ENCODE data around the gene IGF1R.

IGF1R gene

GRCh38 chr15:98996169-98996568 is 347.8 kb downstream of the IGF1R start:
- Histone ChIP-seq H3K9ac (ENCODE audit: low read length) (no peak overlapping the region), H3K4me3 (ENCODE audit: insufficient read depth, low read length, poor library complexity, severe bottlenecking) (no peak overlapping the region), H3K27ac (ENCODE audit: low read depth, low read length) (no peak overlapping the region), H3K4me2 (ENCODE audit: low read depth, low read length, poor library complexity, severe bottlenecking) (no peak overlapping the region), H3K9me3 (ENCODE audit: insufficient read depth, low read length) (no peaks in the 10 kb centered on the region), H3F3A (ENCODE audit: insufficient read depth) (no peaks in the 10 kb centered on the region), H3K9me2 (replicated peaks; ENCODE audit: insufficient read depth, low read length) (no peaks in the 10 kb centered on the region), H4K20me1 (ENCODE audit: low read depth, low read length) (no peaks in the 10 kb centered on the region), H2AFZ (ENCODE audit: low read depth, low read length, severe bottlenecking) (no peak overlapping the region), H3K36me3 (ENCODE audit: low read length) (no peaks in the 10 kb centered on the region), H3K27me3 (ENCODE audit: low read length) (no peaks in the 10 kb centered on the region), H3K79me2 (ENCODE audit: insufficient read depth, low read length) (no peaks in the 10 kb centered on the region)
- TF ChIP-seq, protein P1, sequence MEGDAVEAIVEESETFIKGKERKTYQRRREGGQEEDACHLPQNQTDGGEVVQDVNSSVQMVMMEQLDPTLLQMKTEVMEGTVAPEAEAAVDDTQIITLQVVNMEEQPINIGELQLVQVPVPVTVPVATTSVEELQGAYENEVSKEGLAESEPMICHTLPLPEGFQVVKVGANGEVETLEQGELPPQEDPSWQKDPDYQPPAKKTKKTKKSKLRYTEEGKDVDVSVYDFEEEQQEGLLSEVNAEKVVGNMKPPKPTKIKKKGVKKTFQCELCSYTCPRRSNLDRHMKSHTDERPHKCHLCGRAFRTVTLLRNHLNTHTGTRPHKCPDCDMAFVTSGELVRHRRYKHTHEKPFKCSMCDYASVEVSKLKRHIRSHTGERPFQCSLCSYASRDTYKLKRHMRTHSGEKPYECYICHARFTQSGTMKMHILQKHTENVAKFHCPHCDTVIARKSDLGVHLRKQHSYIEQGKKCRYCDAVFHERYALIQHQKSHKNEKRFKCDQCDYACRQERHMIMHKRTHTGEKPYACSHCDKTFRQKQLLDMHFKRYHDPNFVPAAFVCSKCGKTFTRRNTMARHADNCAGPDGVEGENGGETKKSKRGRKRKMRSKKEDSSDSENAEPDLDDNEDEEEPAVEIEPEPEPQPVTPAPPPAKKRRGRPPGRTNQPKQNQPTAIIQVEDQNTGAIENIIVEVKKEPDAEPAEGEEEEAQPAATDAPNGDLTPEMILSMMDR (IDR thresholded peaks at IDR 0.05; ENCODE audit: insufficient read depth, low read length, poor library complexity, severe bottlenecking): no peak
- TF ChIP-seq EZH2phosphoT487 (conservative IDR thresholded peaks at IDR 0.05; ENCODE audit: low read length): no peak

GRCh38 chr15:98996624-98997023 is 348.3 kb downstream of the IGF1R start:
- no peak overlapping the region for H3K4me3 ChIP-seq (ENCODE audit: insufficient read depth, low read length, poor library complexity, severe bottlenecking)
- H3K4me2 ChIP-seq (ENCODE audit: low read depth, low read length, poor library complexity, severe bottlenecking): no peak overlapping the region
- no peaks in the 10 kb centered on the region for H3K79me2 ChIP-seq (ENCODE audit: insufficient read depth, low read length)
- no peaks in the 10 kb centered on the region for H4K20me1 ChIP-seq (ENCODE audit: low read depth, low read length)
- H3K9me3 ChIP-seq (ENCODE audit: insufficient read depth, low read length): no peaks in the 10 kb centered on the region
- H3K27me3 ChIP-seq (ENCODE audit: low read length): no peaks in the 10 kb centered on the region
- H3F3A ChIP-seq (ENCODE audit: insufficient read depth): no peaks in the 10 kb centered on the region
- H2AFZ ChIP-seq (ENCODE audit: low read depth, low read length, severe bottlenecking): no peak overlapping the region
- no peak overlapping the region for H3K27ac ChIP-seq (ENCODE audit: low read depth, low read length)
- TF ChIP-seq, protein P1 (IDR thresholded peaks at IDR 0.05; ENCODE audit: insufficient read depth, low read length, poor library complexity, severe bottlenecking): no peak
- TF ChIP-seq EZH2phosphoT487 (conservative IDR thresholded peaks at IDR 0.05; ENCODE audit: low read length): no peak
- no peaks in the 10 kb centered on the region for H3K36me3 ChIP-seq (ENCODE audit: low read length)
- no peak overlapping the region for H3K9ac ChIP-seq (ENCODE audit: low read length)
- no peaks in the 10 kb centered on the region for H3K9me2 ChIP-seq (replicated peaks; ENCODE audit: insufficient read depth, low read length)

DNA sequence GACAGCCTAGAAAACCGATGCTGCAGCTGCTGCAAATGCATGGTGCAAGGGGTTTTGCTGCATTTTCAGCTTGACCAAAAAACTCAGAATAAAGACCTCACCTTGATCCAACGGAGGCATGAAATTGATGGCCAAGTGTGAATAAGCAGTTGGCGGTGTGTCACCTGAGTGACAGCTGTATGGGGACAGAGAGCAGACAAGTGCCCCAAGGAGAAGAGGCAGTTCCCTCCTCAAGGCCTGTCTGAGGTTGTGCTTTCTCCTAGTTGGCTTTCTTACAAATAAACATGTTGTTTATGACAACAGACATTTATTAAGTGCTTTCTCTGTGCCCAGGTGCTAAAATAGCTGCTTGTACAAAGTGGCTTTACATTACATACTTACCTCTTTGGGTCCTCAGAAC is 349.0 kb downstream of the IGF1R start:
- H3K4me2 ChIP-seq (ENCODE audit: low read depth, low read length, poor library complexity, severe bottlenecking): no peak overlapping the region
- no peak overlapping the region for H3K4me3 ChIP-seq (ENCODE audit: insufficient read depth, low read length, poor library complexity, severe bottlenecking)
- H2AFZ ChIP-seq (ENCODE audit: low read depth, low read length, severe bottlenecking): no peak overlapping the region
- H3K9me2 ChIP-seq (replicated peaks; ENCODE audit: insufficient read depth, low read length): no peaks in the 10 kb centered on the region
- no peaks in the 10 kb centered on the region for H3K36me3 ChIP-seq (ENCODE audit: low read length)
- H3K27ac ChIP-seq (ENCODE audit: low read depth, low read length): no peak overlapping the region
- no peaks in the 10 kb centered on the region for H3K79me2 ChIP-seq (ENCODE audit: insufficient read depth, low read length)
- H4K20me1 ChIP-seq (ENCODE audit: low read depth, low read length): no peaks in the 10 kb centered on the region
- H3K9ac ChIP-seq (ENCODE audit: low read length): no peak overlapping the region
- no peak for TF ChIP-seq EZH2phosphoT487 (conservative IDR thresholded peaks at IDR 0.05; ENCODE audit: low read length)
- TF ChIP-seq, protein P1 (IDR thresholded peaks at IDR 0.05; ENCODE audit: insufficient read depth, low read length, poor library complexity, severe bottlenecking): no peak
- H3K27me3 ChIP-seq (ENCODE audit: low read length): no peaks in the 10 kb centered on the region
- H3K9me3 ChIP-seq (ENCODE audit: insufficient read depth, low read length): no peaks in the 10 kb centered on the region
- H3F3A ChIP-seq (ENCODE audit: insufficient read depth): no peaks in the 10 kb centered on the region
